Measurements from ENCODE around the gene NACC2. TPM values are rescaled to one million over a fixed set of nuclear protein-coding genes. Genes with fewer than 3 reads are reported as not detected.

Gene NACC2
- polyA plus RNA-seq, 1 of the 3 experiments (the other 2 are of a cell fraction) = 22.1 TPM

- Histone ChIP-seq H3K9me3 (no peaks in the 10 kb centered on the region), H3K27ac (ENCODE audit: low read depth in 2 of 2, low read length in 1 of 2) (no peak overlapping the region), H2AFZ (ENCODE audit: low read depth) (no peak overlapping the region), H3F3A (replicated peaks; ENCODE audit: insufficient read depth) (peaks cover 2% of the 10 kb centered on the region), H3K36me3 (replicated peaks in 1 of 2; ENCODE audit: control insufficient read depth in 1 of 2, insufficient read depth in 2 of 2, low read length in 1 of 2) (peaks cover 0 to 3% of the 10 kb centered on the region in 2 experiments), H3K79me2 (ENCODE audit: insufficient read depth) (peaks cover 5% of the 10 kb centered on the region; the same call in 1 of the 2 replicates), H3K4me2 (no peak overlapping the region), H3K9ac (no peak overlapping the region), H3K9me2 (no peaks in the 10 kb centered on the region), H3K4me3 (ENCODE audit: low read depth in 2 of 2, low read length in 1 of 2) (no peak overlapping the region), H3K4me1 (ENCODE audit: control insufficient read depth in 1 of 2, insufficient read depth in 2 of 2, low read depth in 1 of 2, low read length in 1 of 2) (peaks cover 9 to 18% of the 10 kb centered on the region in 2 experiments; a peak in 2 of 4 replicates), H3K27me3 (ENCODE audit: insufficient read depth) (no peaks in the 10 kb centered on the region), H4K20me1 (ENCODE audit: insufficient read depth) (peaks cover 7% of the 10 kb centered on the region)
- TF ChIP-seq JUND (IDR thresholded peaks at IDR 0.05) (no peak), RCOR1 (IDR thresholded peaks at IDR 0.05; ENCODE audit: low read length) (no peak), NRF1 (IDR thresholded peaks at IDR 0.05; ENCODE audit: low read depth, low read length) (no peak), USF2 (IDR thresholded peaks at IDR 0.05; ENCODE audit: borderline replicate concordance, low read depth, low read length) (no peak), REST (IDR thresholded peaks at IDR 0.05; ENCODE audit: low read depth, low read length) (no peak), ZBTB33 (IDR thresholded peaks at IDR 0.05; ENCODE audit: borderline replicate concordance, low read depth) (no peak), ELF1 (IDR thresholded peaks at IDR 0.05) (no peak)
- ChIA-PET CTCF (interaction anchor here (1.3 kb wide), 1 partner anchor 86 kb away, joined by 3 read pairs; no protein-coding TSS in a partner anchor), POLR2A (no interaction called here)
- no peak for DNase-seq
- WGBS (ENCODE audit: low lambda C conversion rate) = 83% methylated on average over 11 of the region's 15 CpGs
These were observed 91.5 kb downstream of the NACC2 start for GRCh38 chr9:136003411-136004218.

- Histone ChIP-seq H3K9me3 (no peaks in the 10 kb centered on the region), H3K9me2 (no peaks in the 10 kb centered on the region), H3K4me3 (ENCODE audit: low read depth in 2 of 2, low read length in 1 of 2) (no peak overlapping the region), H4K20me1 (ENCODE audit: insufficient read depth) (no peaks in the 10 kb centered on the region; the same call in 1 of the 2 replicates), H3K4me1 (ENCODE audit: control insufficient read depth in 1 of 2, insufficient read depth in 2 of 2, low read depth in 1 of 2, low read length in 1 of 2) (peaks cover 1 to 18% of the 10 kb centered on the region in 2 experiments; a peak in 1 of 4 replicates), H2AFZ (ENCODE audit: low read depth) (no peak overlapping the region), H3K4me2 (no peak overlapping the region), H3K36me3 (replicated peaks in 1 of 2; ENCODE audit: control insufficient read depth in 1 of 2, insufficient read depth in 2 of 2, low read length in 1 of 2) (no peaks in the 10 kb centered on the region), H3F3A (replicated peaks; ENCODE audit: insufficient read depth) (no peaks in the 10 kb centered on the region), H3K9ac (no peak overlapping the region), H3K79me2 (ENCODE audit: insufficient read depth) (peaks cover 4% of the 10 kb centered on the region; the same call in 1 of the 2 replicates), H3K27me3 (ENCODE audit: insufficient read depth) (no peaks in the 10 kb centered on the region), H3K27ac (ENCODE audit: low read depth in 2 of 2, low read length in 1 of 2) (no peak overlapping the region)
- WGBS (ENCODE audit: low lambda C conversion rate) = 100% methylated on average over 3 of the region's 10 CpGs
- ChIA-PET CTCF (interaction anchor here (0.9 kb wide), 1 partner anchor 40 kb away, joined by 3 read pairs; no protein-coding TSS in a partner anchor), POLR2A (no interaction called here)
- DNase-seq = no peak
- TF ChIP-seq MXI1 (IDR thresholded peaks at IDR 0.05; ENCODE audit: low read depth, low read length) (no peak), TAF1 (IDR thresholded peaks at IDR 0.05; ENCODE audit: borderline replicate concordance, low read depth, low read length) (no peak), ZBTB33 (IDR thresholded peaks at IDR 0.05; ENCODE audit: borderline replicate concordance, low read depth) (no peak), PBX3 (IDR thresholded peaks at IDR 0.05) (no peak), USF2 (IDR thresholded peaks at IDR 0.05; ENCODE audit: borderline replicate concordance, low read depth, low read length) (no peak), TEAD4 (IDR thresholded peaks at IDR 0.05; ENCODE audit: borderline replicate concordance, insufficient read depth) (no peak), ELF1 (IDR thresholded peaks at IDR 0.05) (no peak), EZH2phosphoT487 (IDR thresholded peaks at IDR 0.05; ENCODE audit: borderline replicate concordance, low read depth) (no peak), NFIC (IDR thresholded peaks at IDR 0.05; ENCODE audit: borderline replicate concordance) (no peak)
These were observed 92.2 kb downstream of the NACC2 start for GRCh38 chr9:136002881-136003280.
